ENCODE measurements around the gene MAPK11.

DNA sequence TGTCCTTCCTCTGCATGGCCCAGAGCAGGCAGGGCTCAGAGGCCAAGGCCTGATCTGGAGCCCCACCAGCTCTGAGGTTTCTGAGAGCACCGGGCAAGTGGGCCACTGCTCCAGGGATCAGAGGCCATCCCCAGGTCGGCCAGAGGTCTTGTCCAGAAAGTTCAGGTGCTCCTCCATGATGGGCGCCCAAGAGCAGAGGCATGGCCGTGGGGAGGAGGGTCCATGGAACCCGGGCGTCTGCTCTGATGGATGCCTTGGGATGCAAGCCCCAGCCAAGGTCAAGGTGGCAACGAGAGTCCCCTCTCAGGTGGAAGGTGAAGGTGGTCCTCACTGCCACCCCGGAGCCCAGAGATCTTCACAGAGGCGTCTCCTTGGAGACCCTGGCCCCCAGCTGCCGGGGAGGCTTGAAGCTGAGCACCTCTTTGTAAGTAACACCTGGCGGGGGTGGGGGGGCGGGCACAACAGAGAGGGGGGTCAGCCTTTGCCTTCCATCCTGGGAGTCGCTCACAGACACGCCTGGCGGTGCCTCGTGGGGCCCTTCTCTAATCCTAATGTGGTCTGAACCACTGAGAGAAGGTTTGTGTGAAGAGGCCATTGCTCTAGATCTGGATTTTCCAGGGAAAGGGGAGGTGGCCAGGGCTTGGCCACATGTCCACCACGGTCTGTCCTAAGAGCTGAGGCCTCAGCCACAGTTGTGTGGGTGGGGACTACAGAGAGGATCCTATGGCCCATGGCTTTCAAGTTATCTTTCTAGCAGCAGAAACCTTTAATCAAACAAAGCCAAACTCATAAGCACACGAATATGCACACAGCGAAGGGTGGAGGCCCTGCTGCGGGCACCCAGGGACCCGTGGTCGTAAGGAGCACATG, 16.9 kb downstream of the MAPK11 start:
- TF ChIP-seq EZH2 (IDR thresholded peaks at IDR 0.05) (no peak), POLR2AphosphoS5 (IDR thresholded peaks at IDR 0.05; ENCODE audit: borderline replicate concordance, low read depth, low read length) (no peak)
